Parathyroid adenoma (tissue), 2 donors: ENCODE measurements around the gene TOMT.

ENCODE experiments used
- H2AFZ ChIP-seq: fragments of 300-600 bp; sonication (generic); one replicate; pipeline ENCODE4 v1.7.0; 2017; ENCODE audit warnings: antibody characterized with exemption, mild to moderate bottlenecking
- H3K27ac ChIP-seq: fragments of 300-600 bp; sonication (generic); one replicate; pipeline ENCODE4 v1.7.0; 2017
- H3K27me3 ChIP-seq: fragments of 300-600 bp; sonication (generic); one replicate; pipeline ENCODE4 v1.7.0; 2017; ENCODE audit warnings: low read length; ENCODE audit not compliant: control insufficient read depth, insufficient read depth
- H3K36me3 ChIP-seq: fragments of 300-600 bp; sonication (generic); one replicate; pipeline ENCODE4 v1.7.0; 2017; ENCODE audit warnings: low read length; ENCODE audit not compliant: control insufficient read depth, insufficient read depth
- H3K4me1 ChIP-seq: fragments of 300-600 bp; sonication (generic); one replicate; pipeline ENCODE4 v1.7.0; 2017; ENCODE audit warnings: control low read depth
- H3K4me2 ChIP-seq: fragments of 300-600 bp; sonication (generic); one replicate; pipeline ENCODE4 v1.7.0; 2017; ENCODE audit warnings: low read length
- H3K4me3 ChIP-seq: fragments of 300-600 bp; sonication (generic); one replicate; pipeline ENCODE4 v1.7.0; 2017; ENCODE audit warnings: low read depth, low read length
- H3K79me2 ChIP-seq: fragments of 300-600 bp; sonication (generic); one replicate; pipeline ENCODE4 v1.7.0; 2017; ENCODE audit warnings: control low read depth
- H3K9ac ChIP-seq: fragments of 300-600 bp; sonication (generic); one replicate; pipeline ENCODE4 v1.7.0; 2017; ENCODE audit warnings: mild to moderate bottlenecking
- H3K9me3 ChIP-seq: fragments of 300-600 bp; sonication (generic); one replicate; pipeline ENCODE4 v1.7.0; 2017; ENCODE audit warnings: low read length; ENCODE audit not compliant: control insufficient read depth
- CTCF ChIP-seq: fragments of 300-600 bp; sonication (generic); IDR thresholded peaks from one replicate; pipeline ENCODE4 v1.7.0; 2017; ENCODE audit warnings: antibody characterized with exemption, mild to moderate bottlenecking
- donor health status: primary hyperparathyroidism.

Gene TOMT

GRCh38 chr11:72102631-72102945 lies 3.1 kb upstream of the TOMT start:
- no peaks in the 10 kb centered on the region for H3K36me3 ChIP-seq
- H3K4me3 ChIP-seq: peak overlapping the region; percentile 87
- peak overlapping the region; percentile 91 for H3K27ac ChIP-seq
- peak overlapping the region; percentile 86 for H2AFZ ChIP-seq
- H3K4me2 ChIP-seq: peak overlapping the region; percentile 95
- peak overlapping the region; percentile 87 for H3K9ac ChIP-seq
- H3K79me2 ChIP-seq: peaks cover 12% of the 10 kb centered on the region
- H3K9me3 ChIP-seq: no peaks in the 10 kb centered on the region
- H3K4me1 ChIP-seq: peaks cover 5% of the 10 kb centered on the region
- no peak for TF ChIP-seq CTCF
- H3K27me3 ChIP-seq: no peaks in the 10 kb centered on the region

- Histone ChIP-seq H3K27ac (peak within 1 kb of the TSS; percentile 91), H3K4me2 (peak within 1 kb of the TSS; percentile 95), H3K9me3 (no peaks in the 10 kb centered on the region), H3K4me1 (peaks cover 5% of the 10 kb centered on the region), H3K9ac (peak within 1 kb of the TSS; percentile 87), H2AFZ (peak within 1 kb of the TSS; percentile 86), H3K4me3 (peak within 1 kb of the TSS; percentile 87), H3K27me3 (no peaks in the 10 kb centered on the region), H3K79me2 (peaks cover 12% of the 10 kb centered on the region), H3K36me3 (no peaks in the 10 kb centered on the region)
- peak; percentile 31 for TF ChIP-seq CTCF
Observed at GRCh38 chr11:72102946-72103753, 2.6 kb upstream of the TOMT start, which contains the start of gene LAMTOR1. Gene LAMTOR1, minus strand, starts transcription at chr11:72103297. Its CDS starts 73 bp downstream, at chr11:72103224.

GRCh38 chr11:72103754-72104167 lies 2.0 kb upstream of the TOMT start:
- Histone ChIP-seq H2AFZ (peak overlapping the region; percentile 86), H3K4me1 (peaks cover 5% of the 10 kb centered on the region), H3K27me3 (no peaks in the 10 kb centered on the region), H3K36me3 (no peaks in the 10 kb centered on the region), H3K4me2 (peak overlapping the region; percentile 89), H3K9ac (no peak overlapping the region), H3K79me2 (peaks cover 12% of the 10 kb centered on the region), H3K4me3 (peak overlapping the region; percentile 45), H3K27ac (peak overlapping the region; percentile 91), H3K9me3 (no peaks in the 10 kb centered on the region)
- no peak for TF ChIP-seq CTCF

GRCh38 chr11:72111300-72112142 lies 5.8 kb downstream of the TOMT start:
- Histone ChIP-seq H3K4me2 (peak overlapping the region; percentile 95), H2AFZ (peak overlapping the region; percentile 79), H3K79me2 (no peaks in the 10 kb centered on the region), H3K4me3 (peak overlapping the region; percentile 92), H3K27me3 (no peaks in the 10 kb centered on the region), H3K27ac (peak overlapping the region; percentile 99), H3K4me1 (peaks cover 11% of the 10 kb centered on the region), H3K9me3 (no peaks in the 10 kb centered on the region), H3K36me3 (no peaks in the 10 kb centered on the region), H3K9ac (peak overlapping the region; percentile 37)
- TF ChIP-seq CTCF: no peak
